HG03175 (cell line): ENCODE measurements around the gene MBD6.

ENCODE experiments used
- ATAC-seq: cut with Tn5 transposase; IDR thresholded peaks from one replicate; pipeline ENCODE4 v1.9.1; 2021; ENCODE audit warnings: mild to moderate bottlenecking, moderate library complexity; ENCODE audit not compliant: unreplicated experiment

The MBD6 gene, protein sequence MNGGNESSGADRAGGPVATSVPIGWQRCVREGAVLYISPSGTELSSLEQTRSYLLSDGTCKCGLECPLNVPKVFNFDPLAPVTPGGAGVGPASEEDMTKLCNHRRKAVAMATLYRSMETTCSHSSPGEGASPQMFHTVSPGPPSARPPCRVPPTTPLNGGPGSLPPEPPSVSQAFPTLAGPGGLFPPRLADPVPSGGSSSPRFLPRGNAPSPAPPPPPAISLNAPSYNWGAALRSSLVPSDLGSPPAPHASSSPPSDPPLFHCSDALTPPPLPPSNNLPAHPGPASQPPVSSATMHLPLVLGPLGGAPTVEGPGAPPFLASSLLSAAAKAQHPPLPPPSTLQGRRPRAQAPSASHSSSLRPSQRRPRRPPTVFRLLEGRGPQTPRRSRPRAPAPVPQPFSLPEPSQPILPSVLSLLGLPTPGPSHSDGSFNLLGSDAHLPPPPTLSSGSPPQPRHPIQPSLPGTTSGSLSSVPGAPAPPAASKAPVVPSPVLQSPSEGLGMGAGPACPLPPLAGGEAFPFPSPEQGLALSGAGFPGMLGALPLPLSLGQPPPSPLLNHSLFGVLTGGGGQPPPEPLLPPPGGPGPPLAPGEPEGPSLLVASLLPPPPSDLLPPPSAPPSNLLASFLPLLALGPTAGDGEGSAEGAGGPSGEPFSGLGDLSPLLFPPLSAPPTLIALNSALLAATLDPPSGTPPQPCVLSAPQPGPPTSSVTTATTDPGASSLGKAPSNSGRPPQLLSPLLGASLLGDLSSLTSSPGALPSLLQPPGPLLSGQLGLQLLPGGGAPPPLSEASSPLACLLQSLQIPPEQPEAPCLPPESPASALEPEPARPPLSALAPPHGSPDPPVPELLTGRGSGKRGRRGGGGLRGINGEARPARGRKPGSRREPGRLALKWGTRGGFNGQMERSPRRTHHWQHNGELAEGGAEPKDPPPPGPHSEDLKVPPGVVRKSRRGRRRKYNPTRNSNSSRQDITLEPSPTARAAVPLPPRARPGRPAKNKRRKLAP

GRCh38 chr12:57522011-57522886, at the start of gene MBD6:
MBD6 (plus strand) TSS chr12:57522824; CDS start chr12:57524304, 1,480 bp downstream.
- ATAC-seq = peak; percentile 46

- ATAC-seq = no peak
These were observed 49.2 kb upstream of the MBD6 start for GRCh38 chr12:57473392-57473791.

GRCh38 chr12:57473886-57474285, 48.7 kb upstream of the MBD6 start:
- ATAC-seq = no peak

DNA sequence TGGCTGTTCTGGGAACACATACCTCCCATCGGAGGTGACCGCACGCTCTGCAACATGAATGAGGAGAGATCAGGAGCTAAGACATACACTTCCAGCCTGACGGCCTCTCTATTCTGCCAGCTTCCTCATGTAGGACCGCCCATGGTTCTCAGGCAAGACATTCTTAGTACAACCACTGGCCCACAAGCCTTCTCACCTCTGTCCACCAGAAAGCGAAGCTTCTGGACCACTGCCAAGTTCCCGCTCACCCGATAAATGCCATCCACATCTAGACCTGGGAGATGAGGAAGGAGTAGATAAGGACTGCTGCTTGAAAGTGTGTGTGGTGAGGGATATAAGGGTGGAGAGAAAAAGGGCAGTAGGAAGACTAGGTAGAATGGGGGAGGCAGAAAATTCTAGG, 48.2 kb upstream of the MBD6 start:
- ATAC-seq = no peak

- no peak for ATAC-seq
These were observed 47.8 kb upstream of the MBD6 start for GRCh38 chr12:57474862-57475261.

DNA sequence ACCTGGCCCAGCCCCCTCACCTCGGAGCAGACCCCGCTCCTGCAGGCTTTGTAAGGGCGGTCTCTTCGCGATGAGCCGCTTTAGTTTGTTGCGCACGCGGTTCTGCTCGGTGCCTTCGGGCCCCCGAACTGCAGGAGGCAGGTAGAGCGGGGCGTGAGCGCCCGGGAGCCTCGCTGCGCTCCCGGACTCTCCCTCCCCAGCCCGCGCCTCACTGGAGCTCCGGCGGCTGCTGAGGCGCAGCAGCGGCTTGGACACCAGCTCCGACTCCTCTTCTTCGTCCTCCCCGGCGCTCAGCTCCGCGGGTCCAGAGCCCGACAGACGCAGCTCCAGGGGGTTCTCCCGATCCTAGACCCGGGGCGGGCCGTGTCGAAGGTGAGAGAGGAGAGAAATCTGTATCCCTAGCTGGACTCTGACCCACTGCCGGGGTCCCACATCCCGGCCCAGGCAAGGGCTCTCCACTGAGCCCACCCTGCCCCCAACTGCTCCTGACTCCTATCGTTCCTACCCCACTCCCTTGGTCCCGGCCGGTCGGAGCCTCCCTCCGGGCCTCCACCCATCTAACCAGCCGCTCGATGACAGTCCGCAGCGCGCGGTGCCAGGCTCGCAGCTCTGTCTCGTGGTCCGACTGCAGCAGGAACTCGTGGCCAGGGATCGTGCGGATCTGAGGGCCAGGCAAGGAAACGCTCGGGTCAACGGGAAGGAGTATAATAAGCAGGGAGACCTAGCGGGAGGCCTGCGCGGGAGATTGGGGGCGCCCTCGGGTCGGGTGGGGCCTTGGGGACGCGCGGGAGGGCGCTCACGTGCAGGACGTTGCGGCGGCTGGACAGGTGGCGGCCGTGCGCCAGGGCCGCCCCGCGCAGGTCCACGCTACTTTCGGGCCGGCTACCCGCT, 47.1 kb upstream of the MBD6 start:
- ATAC-seq = no peak

- ATAC-seq = peak; percentile 42
These were observed 46.2 kb upstream of the MBD6 start for GRCh38 chr12:57476162-57476992.

DNA sequence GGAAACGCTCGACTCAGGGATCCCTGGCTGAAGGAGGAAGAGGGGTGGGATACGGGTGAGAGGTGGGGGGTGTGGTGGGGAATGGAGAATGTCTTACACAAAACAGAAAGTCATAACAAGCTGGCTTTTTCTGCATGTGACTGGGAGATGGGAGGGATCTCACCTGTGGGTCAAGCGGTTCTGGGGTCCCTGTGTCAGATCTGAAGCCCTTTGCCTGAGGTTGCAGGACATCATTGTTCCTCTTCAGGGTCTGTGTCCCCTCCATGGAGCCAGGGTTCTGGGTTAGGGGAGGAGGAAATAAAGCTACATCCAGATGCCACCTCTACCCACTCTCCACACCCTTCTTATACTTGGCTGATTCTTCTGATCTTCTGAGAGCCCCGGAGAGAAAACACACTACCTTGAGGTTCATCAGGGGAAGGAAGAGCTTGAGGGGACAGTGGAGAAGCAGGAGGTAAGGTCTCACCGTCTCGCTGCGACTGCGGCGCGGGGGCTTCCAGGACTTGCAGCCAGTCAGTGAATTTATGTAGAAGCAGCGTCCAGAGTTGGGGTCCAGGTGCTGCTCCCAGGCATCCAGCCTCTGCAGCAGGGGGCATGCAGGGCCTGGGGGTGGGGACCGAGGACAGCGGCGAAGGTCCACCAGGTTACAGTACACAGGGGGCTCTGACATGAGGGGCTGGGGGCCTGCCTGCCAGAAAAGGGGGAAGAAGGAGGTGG, 45.5 kb upstream of the MBD6 start:
- ATAC-seq = no peak

DNA sequence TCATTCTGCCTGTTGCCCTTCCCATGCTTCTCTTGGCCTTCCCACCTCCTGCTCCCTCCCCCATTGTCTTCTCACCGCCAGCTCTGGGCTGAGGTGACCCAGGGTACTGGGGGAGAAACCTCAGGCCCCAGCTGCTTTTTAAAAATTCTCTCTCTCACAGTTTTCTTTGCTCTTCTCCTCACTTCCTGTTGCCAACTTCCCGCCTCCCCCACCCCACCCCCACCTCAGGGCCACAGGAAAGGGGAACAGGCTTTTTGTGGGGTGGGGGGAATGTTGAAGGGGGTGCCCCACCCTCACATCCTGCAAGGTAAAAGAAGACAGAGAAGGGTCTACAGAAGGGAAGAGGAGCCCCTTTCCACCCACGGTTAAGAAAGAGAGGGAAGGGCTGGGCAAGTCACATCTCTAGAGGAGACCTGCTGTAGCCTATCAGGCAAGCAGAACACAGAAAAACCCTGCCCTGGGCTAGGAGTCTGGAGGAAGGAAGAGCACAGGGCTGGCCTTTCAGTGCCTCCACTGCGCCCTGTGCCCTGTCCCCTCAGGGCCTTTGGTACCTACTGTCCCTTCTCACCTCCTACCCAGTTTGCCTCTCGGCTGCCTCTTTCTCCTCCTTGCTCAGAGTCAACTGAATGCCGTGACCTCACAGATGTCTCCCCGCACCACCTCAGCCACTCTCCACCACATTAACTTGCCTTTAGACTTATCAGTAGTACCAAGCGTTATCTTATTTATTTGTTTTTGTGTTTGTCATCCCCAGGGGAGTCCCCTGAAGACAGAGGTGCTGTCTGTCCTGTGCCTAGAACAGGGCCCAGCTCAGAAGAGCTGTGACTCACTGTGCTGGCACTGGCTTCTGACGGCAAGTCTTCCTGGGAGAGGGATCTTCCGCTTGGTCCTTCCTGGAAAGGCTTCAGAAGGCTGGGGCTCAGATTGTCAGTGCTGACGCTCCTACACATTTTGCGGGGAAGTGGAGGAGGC, 44.6 kb upstream of the MBD6 start:
- ATAC-seq = peak; percentile 43

DNA sequence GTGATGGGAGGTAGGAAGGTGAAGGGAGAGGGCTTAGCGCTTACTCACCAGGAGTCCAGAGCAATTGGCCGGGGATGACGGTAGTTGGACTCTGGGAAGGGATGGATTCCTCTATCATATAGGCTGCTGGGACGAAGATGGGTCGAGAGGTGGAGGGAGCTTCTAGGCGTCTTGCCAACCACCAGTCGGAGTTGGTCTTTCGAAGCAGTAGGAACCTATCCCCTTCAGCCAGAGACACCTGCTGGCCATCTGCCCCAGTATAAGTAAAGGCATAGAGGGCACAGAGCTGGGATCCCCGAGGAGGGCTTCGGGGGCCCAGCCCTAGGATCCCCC, 43.6 kb upstream of the MBD6 start:
- no peak for ATAC-seq

- ATAC-seq = peak; percentile 54
These were observed 43.1 kb upstream of the MBD6 start, which contains the start of gene ARHGAP9 for GRCh38 chr12:57479376-57480115. ARHGAP9 (minus strand) TSS chr12:57479866; CDS start chr12:57479406, 460 bp downstream.

GRCh38 chr12:57481671-57482070, 41.0 kb upstream of the MBD6 start:
- no peak for ATAC-seq

GRCh38 chr12:57483466-57483865, 39.2 kb upstream of the MBD6 start:
- no peak for ATAC-seq

GRCh38 chr12:57485695-57486094, 36.9 kb upstream of the MBD6 start:
- ATAC-seq = no peak

GRCh38 chr12:57487055-57487596, 35.5 kb upstream of the MBD6 start:
- no peak for ATAC-seq
